Right lobe of liver (tissue), 6 donors: Measurements from ENCODE around the gene PXMP4. TPM values are rescaled to one million over a fixed set of nuclear protein-coding genes. Genes with fewer than 3 reads are reported as not detected.

Experiments
- ATAC-seq, 4 donors: fragments of 200-7000 bp; cut with Tn5 transposase; one replicate each; pipeline ENCODE4 v1.9.1; 2020; ENCODE audit warnings: mild to moderate bottlenecking in 4 of 4, moderate library complexity in 4 of 4
- DNase-seq, 3 donors: peaks; one replicate each; pipeline ENCODE4 v3.0.0-alpha.2; 2020
- H3K27ac ChIP-seq, 3 donors: fragments of 200-600 bp; one replicate each; pipeline ENCODE4 v1.8.0; 2022
- H3K27me3 ChIP-seq, 2 donors: fragments of 200-600 bp; one replicate each; pipeline ENCODE4 v1.8.0; 2022
- H3K36me3 ChIP-seq, 4 donors: fragments of 200-600 bp; sonication (generic) in 1 of 4; one replicate each; pipeline versions ENCODE4 v1.5.1 to v1.8.0; 2017 to 2022; ENCODE audit warnings: control low read depth in 1 of 4
- H3K4me1 ChIP-seq, 4 donors: fragments of 200-600 bp; sonication (generic) in 1 of 4; one replicate each; pipeline versions ENCODE4 v1.5.1 to v1.8.0; 2017 to 2022; ENCODE audit warnings: control low read depth in 1 of 4
- H3K4me3 ChIP-seq, 3 donors: fragments of 200-600 bp; one replicate each; pipeline ENCODE4 v1.8.0; 2022
- H3K9me3 ChIP-seq, 4 donors: fragments of 200-600 bp; sonication (generic) in 1 of 4; one replicate each; pipeline versions ENCODE4 v1.5.1 to v1.8.0; 2017 to 2022; ENCODE audit warnings: control low read depth in 1 of 4
- CTCF ChIP-seq, 4 donors: fragments of 200-600 bp in 3 of 4; fragments of 450-650 bp in 1 of 4; IDR thresholded peaks; one replicate each; pipeline versions ENCODE4 v1.5.1 to v1.8.0; 2016 to 2022; ENCODE audit warnings: antibody characterized with exemption in 4 of 4, mild to moderate bottlenecking in 2 of 4
- POLR2A ChIP-seq: fragments of 450-650 bp; IDR thresholded peaks from one replicate; pipeline ENCODE4 v1.6.1; 2017; ENCODE audit warnings: antibody characterized with exemption, mild to moderate bottlenecking
- WGBS: methylation state at CpG from one replicate; pipeline ENCODE4 v1.1.6; 2018; ENCODE audit warnings: low coverage, low lambda C conversion rate; ENCODE audit not compliant: insufficient coverage; ENCODE audit errors: missing lambda C conversion rate; 5-methylcytosine and 5-hydroxymethylcytosine counted together
- intact Hi-C, 2 donors: fragments of 100-400 bp; cut with DNase I; formaldehyde crosslinking; loops; one replicate each; pipeline versions ENCODE4 v1.11.2 to v1.14.1; 2022
- total RNA-seq, 6 experiments: library from RNA; depleted of rRNA in 2 of 6; stranded (reverse); fragments of >200 nt in 2 of 6; fragmentation: NEBNext Ultra II Directional in 3 of 6; extraction: Animal tissue kit (Norgen Biotek cat#: 25700) in 3 of 6; gene quantifications; one replicate each; pipeline versions ENCODE4 v1.1.0 to v1.2.4, GENCODE V29; 2016 to 2023
- donor health status: DM: no; HTN: yes; CAD: no.
- donor health status: DM: no; HTN: no; CAD: no.
- donor health status: DM: no; HTN: no; CAD: no.
- donor health status: DM: no; HTN: yes; CAD: no.
- donor health status: DM: no; HTN: yes; CAD: no.

PXMP4 gene
- total RNA-seq, 6 experiments from 2014 or later, result 5.5 to 17.8 (median 12.9) TPM

- no peaks in the 10 kb centered on the region for H3K27me3 ChIP-seq
- WGBS, result 90% methylated on average over 12 of the region's 14 CpGs
- ATAC-seq (no peak), DNase-seq (no peak)
- H3K27ac ChIP-seq, result no peak overlapping the region
- intact Hi-C loops, result no loop called here
- no peaks in the 10 kb centered on the region for H3K36me3 ChIP-seq
- H3K9me3 ChIP-seq, result no peaks in the 10 kb centered on the region
- no peaks in the 10 kb centered on the region for H3K4me1 ChIP-seq
- no peak overlapping the region for H3K4me3 ChIP-seq
- no peak for TF ChIP-seq POLR2A
- TF ChIP-seq CTCF (IDR thresholded peaks at IDR 0.05), result no peak
Observed at GRCh38 chr20:33744773-33745385, 24.8 kb upstream of the PXMP4 start.

GRCh38 chr20:33744181-33744580, 24.1 kb upstream of the PXMP4 start:
- no peak overlapping the region for H3K27ac ChIP-seq
- H3K27me3 ChIP-seq, result no peaks in the 10 kb centered on the region
- 100% methylated on average over 2 of the region's 3 CpGs for WGBS
- ATAC-seq, result no peak
- no peaks in the 10 kb centered on the region for H3K4me1 ChIP-seq
- no peak for DNase-seq
- no peak overlapping the region for H3K4me3 ChIP-seq
- no peaks in the 10 kb centered on the region for H3K9me3 ChIP-seq
- H3K36me3 ChIP-seq, result no peaks in the 10 kb centered on the region
- no peak for TF ChIP-seq CTCF (IDR thresholded peaks at IDR 0.05)
- intact Hi-C loops, result no loop called here

DNA sequence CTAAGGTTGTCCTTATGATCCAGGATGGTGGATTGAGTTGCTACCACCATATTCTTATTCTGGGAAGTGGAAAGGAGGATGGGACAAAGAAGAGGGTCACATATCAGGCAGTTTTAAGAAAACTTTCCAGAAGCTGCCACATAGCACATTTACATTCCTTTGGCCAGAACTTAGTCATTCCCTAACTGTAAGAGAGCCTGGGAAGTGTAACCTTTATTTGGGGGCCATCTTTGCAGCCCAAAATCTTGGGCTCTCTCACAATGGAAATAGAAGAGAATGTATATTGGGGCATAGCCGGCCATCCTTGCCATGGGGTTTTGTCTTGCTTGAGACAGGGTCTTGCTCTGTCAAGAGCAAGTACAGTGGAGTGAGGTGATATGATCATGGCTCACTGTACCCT, 20.1 kb upstream of the PXMP4 start:
- no CpG with 5 or more reads among the region's 1 CpG for WGBS
- H3K9me3 ChIP-seq, result peaks cover 0 to 12% (median 0%) of the 10 kb centered on the region in 4 donors

DNA sequence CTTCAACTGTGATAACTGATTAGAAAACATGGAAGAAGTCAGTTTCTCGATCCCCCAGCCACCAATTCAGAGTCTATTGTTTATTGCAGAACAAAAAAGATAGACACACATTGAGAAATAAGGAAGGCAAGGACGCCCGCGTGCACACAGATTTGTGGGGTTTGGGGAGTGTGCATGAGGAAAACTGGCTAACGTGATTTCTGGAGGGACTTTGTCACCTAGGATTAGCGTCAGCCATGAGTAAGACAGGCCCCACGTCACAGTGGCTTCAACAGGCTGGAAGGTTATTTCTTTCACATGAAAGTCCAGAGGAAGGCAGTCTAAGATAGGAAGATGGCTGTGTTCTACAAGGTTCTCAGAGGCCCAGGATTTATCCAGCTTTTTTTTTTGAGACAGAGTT, 19.4 kb upstream of the PXMP4 start:
- TF ChIP-seq POLR2A, result no peak
- no peak for TF ChIP-seq CTCF (IDR thresholded peaks at IDR 0.05)
- no peak for ATAC-seq
- no peak overlapping the region for H3K4me3 ChIP-seq
- H3K27me3 ChIP-seq, result no peaks in the 10 kb centered on the region
- H3K4me1 ChIP-seq, result no peaks in the 10 kb centered on the region
- H3K9me3 ChIP-seq, result peaks cover 0 to 12% (median 0%) of the 10 kb centered on the region in 4 donors
- WGBS, result 89% methylated on average over 7 of the region's 7 CpGs
- intact Hi-C loops, result no loop called here
- no peak overlapping the region for H3K27ac ChIP-seq
- no peak for DNase-seq
- no peaks in the 10 kb centered on the region for H3K36me3 ChIP-seq

More for the DNA sequence above, 20.1 kb upstream of the PXMP4 start:
- intact Hi-C loops, result no loop called here
- Histone ChIP-seq H3K4me1 (no peaks in the 10 kb centered on the region), H3K27ac (no peak overlapping the region), H3K4me3 (no peak overlapping the region), H3K27me3 (no peaks in the 10 kb centered on the region), H3K36me3 (no peaks in the 10 kb centered on the region)
- no peak for TF ChIP-seq POLR2A
- TF ChIP-seq CTCF (IDR thresholded peaks at IDR 0.05), result no peak
- ATAC-seq, result no peak
- DNase-seq, result no peak
